ENCODE data around the gene UGT1A9.
"Not testable (repeated sequence)": the region's sequence is repeated elsewhere in the genome, so short reads cannot be mapped to it uniquely, and the experiment has no call there.

Gene UGT1A9

GRCh38 chr2:233743464-233744259, 72.0 kb downstream of the UGT1A9 start:
- DNase-seq (ENCODE audit: low read depth) = no peak
- TF ChIP-seq CTCF (conservative IDR thresholded peaks at IDR 0.05; ENCODE audit: low read length) = no peak
- no peak overlapping the region for H3K4me3 ChIP-seq (ENCODE audit: low read length)

GRCh38 chr2:233745073-233745755, 73.5 kb downstream of the UGT1A9 start:
- DNase-seq (ENCODE audit: low read depth) = no peak
- H3K4me3 ChIP-seq (ENCODE audit: low read length) = no peak overlapping the region
- TF ChIP-seq CTCF (conservative IDR thresholded peaks at IDR 0.05; ENCODE audit: low read length) = no peak

- H3K4me3 ChIP-seq (ENCODE audit: low read length); DNase-seq (ENCODE audit: low read depth): not testable (repeated sequence)
Observed at GRCh38 chr2:233745838-233746237, 74.1 kb downstream of the UGT1A9 start.

GRCh38 chr2:233746475-233747282, 75.0 kb downstream of the UGT1A9 start:
- H3K4me3 ChIP-seq (ENCODE audit: low read length) = no peak overlapping the region
- TF ChIP-seq CTCF (conservative IDR thresholded peaks at IDR 0.05; ENCODE audit: low read length) = no peak
- no peak for DNase-seq (ENCODE audit: low read depth)

GRCh38 chr2:233747283-233747544, 75.5 kb downstream of the UGT1A9 start:
- no peak for TF ChIP-seq CTCF (conservative IDR thresholded peaks at IDR 0.05; ENCODE audit: low read length)
- DNase-seq (ENCODE audit: low read depth) = no peak
- no peak overlapping the region for H3K4me3 ChIP-seq (ENCODE audit: low read length)

GRCh38 chr2:233750689-233751088, 79.0 kb downstream of the UGT1A9 start:
- DNase-seq (ENCODE audit: low read depth); H3K4me3 ChIP-seq (ENCODE audit: low read length): not testable (repeated sequence)

GRCh38 chr2:233751212-233752009, 79.7 kb downstream of the UGT1A9 start:
- not testable (repeated sequence) for H3K4me3 ChIP-seq (ENCODE audit: low read length); DNase-seq (ENCODE audit: low read depth)

GRCh38 chr2:233754872-233755611, 83.3 kb downstream of the UGT1A9 start:
- no peak for DNase-seq (ENCODE audit: low read depth)
- TF ChIP-seq CTCF (conservative IDR thresholded peaks at IDR 0.05; ENCODE audit: low read length) = no peak
- no peak overlapping the region for H3K4me3 ChIP-seq (ENCODE audit: low read length)
